ENCODE measurements around the gene TTC28. TPM values are rescaled to one million over a fixed set of nuclear protein-coding genes. Genes with fewer than 3 reads are reported as not detected.

The TTC28 gene
- total RNA-seq, 1 donor from 2014 or later: 46.2 TPM

DNA sequence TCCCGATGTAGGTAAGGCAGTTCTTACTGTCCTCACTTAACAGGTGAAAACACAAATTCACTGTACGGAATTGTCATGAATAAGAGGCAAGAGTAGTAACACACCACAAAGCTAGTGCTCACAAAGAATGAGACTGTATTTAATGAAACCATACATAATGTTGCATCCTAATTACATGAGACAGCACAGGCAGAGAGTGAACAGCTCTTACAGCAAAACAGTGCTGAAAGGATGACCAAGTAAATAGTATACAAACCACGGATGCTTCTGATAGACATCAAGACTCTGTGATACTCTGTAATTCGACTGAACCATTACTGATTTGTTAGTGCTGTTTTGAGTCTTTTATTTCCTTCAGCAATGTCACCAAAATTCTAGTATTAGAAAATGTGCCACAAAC lies 282.3 kb downstream of the TTC28 start:
- peaks cover 7% of the 10 kb centered on the region for H3K79me2 ChIP-seq (ENCODE audit: low read depth)
- DNase-seq (ENCODE audit: low spot score): no peak
- no peak for TF ChIP-seq EZH2 (IDR thresholded peaks at IDR 0.05)
- TF ChIP-seq, protein P1, sequence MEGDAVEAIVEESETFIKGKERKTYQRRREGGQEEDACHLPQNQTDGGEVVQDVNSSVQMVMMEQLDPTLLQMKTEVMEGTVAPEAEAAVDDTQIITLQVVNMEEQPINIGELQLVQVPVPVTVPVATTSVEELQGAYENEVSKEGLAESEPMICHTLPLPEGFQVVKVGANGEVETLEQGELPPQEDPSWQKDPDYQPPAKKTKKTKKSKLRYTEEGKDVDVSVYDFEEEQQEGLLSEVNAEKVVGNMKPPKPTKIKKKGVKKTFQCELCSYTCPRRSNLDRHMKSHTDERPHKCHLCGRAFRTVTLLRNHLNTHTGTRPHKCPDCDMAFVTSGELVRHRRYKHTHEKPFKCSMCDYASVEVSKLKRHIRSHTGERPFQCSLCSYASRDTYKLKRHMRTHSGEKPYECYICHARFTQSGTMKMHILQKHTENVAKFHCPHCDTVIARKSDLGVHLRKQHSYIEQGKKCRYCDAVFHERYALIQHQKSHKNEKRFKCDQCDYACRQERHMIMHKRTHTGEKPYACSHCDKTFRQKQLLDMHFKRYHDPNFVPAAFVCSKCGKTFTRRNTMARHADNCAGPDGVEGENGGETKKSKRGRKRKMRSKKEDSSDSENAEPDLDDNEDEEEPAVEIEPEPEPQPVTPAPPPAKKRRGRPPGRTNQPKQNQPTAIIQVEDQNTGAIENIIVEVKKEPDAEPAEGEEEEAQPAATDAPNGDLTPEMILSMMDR (IDR thresholded peaks at IDR 0.05): no peak
- H3K4me3 Mint-ChIP-seq: no peak overlapping the region
- no peak overlapping the region for H3K9ac ChIP-seq
- H3K27me3 ChIP-seq: no peaks in the 10 kb centered on the region
- H3K4me2 ChIP-seq: no peak overlapping the region
- H3K36me3 Mint-ChIP-seq: peaks cover 14% of the 10 kb centered on the region
- no peak overlapping the region for H2AFZ ChIP-seq (replicated peaks)
- H3K27ac ChIP-seq: no peak overlapping the region
- H3K4me3 ChIP-seq: no peak overlapping the region
- H3K9me3 Mint-ChIP-seq: peaks cover 17% of the 10 kb centered on the region
- H4K20me1 ChIP-seq (ENCODE audit: low read depth): no peaks in the 10 kb centered on the region
- H3K9me3 ChIP-seq (ENCODE audit: low read depth): no peaks in the 10 kb centered on the region
- H3K4me1 ChIP-seq: peaks cover 10% of the 10 kb centered on the region
- no peaks in the 10 kb centered on the region for H3K27me3 Mint-ChIP-seq (ENCODE audit: insufficient read depth, low read depth)
- peak overlapping the region; percentile 9 for H3K27ac Mint-ChIP-seq
- H3K4me1 Mint-ChIP-seq: peaks cover 34% of the 10 kb centered on the region
- H3K36me3 ChIP-seq: no peaks in the 10 kb centered on the region
- no peaks in the 10 kb centered on the region for H3F3A ChIP-seq (ENCODE audit: low read depth)

DNA sequence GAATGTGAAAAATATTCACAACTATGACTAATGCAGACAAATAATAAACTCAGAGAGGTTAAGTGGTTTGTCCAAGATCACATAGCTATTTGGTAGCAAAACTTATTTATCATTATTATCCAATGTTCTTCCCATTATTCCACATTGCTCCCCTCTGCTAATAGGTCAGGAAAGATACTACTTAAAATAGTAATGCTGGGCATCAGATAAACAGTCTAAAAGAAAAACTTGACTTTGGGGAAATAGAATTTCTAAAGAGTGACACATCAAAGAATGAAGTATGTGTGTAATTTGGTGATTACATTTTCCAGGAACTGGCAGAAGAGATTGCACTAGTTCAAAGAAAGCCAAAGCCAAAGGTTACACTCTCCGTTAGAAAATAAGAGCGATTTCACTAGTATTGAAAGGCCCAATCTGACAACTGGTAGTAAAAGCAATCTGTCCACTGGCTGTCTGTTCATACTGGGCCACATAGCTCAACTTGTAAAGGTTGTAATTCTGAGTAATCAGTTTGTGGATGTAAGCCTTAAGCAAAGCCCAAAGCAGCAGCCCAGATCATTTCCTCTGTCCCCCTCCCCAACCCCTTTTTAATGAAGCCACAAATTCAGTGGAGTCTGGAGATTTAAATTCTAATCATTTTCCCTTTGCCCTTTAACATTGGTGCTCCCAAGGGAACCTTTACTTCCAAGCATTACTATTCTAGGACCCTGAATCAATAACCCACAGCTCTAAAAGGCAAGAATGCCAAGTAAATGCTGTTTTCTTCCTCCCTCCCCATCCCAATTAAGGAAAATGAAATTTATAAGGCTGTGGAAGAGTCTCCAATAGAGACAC lies 283.5 kb downstream of the TTC28 start:
- Mint-ChIP-seq H3K4me3 (no peak overlapping the region), H3K36me3 (peaks cover 17% of the 10 kb centered on the region), H3K9me3 (peaks cover 21% of the 10 kb centered on the region), H3K27me3 (ENCODE audit: insufficient read depth, low read depth) (no peaks in the 10 kb centered on the region), H3K27ac (peak overlapping the region; percentile 81), H3K4me1 (peaks cover 31% of the 10 kb centered on the region)
- Histone ChIP-seq H3K4me1 (no peaks in the 10 kb centered on the region), H3K9me3 (ENCODE audit: low read depth) (no peaks in the 10 kb centered on the region), H3K9ac (no peak overlapping the region), H3K4me3 (no peak overlapping the region), H2AFZ (replicated peaks) (no peak overlapping the region), H3K27me3 (no peaks in the 10 kb centered on the region), H3F3A (ENCODE audit: low read depth) (no peaks in the 10 kb centered on the region), H3K79me2 (ENCODE audit: low read depth) (peaks cover 7% of the 10 kb centered on the region), H3K36me3 (no peaks in the 10 kb centered on the region), H3K27ac (no peak overlapping the region), H4K20me1 (ENCODE audit: low read depth) (no peaks in the 10 kb centered on the region), H3K4me2 (no peak overlapping the region)
- no peak for TF ChIP-seq EZH2phosphoT487 (IDR thresholded peaks at IDR 0.05)
- TF ChIP-seq, protein P1 (IDR thresholded peaks at IDR 0.05): no peak
- no peak for TF ChIP-seq EZH2 (IDR thresholded peaks at IDR 0.05)
- DNase-seq (ENCODE audit: low spot score): no peak

DNA sequence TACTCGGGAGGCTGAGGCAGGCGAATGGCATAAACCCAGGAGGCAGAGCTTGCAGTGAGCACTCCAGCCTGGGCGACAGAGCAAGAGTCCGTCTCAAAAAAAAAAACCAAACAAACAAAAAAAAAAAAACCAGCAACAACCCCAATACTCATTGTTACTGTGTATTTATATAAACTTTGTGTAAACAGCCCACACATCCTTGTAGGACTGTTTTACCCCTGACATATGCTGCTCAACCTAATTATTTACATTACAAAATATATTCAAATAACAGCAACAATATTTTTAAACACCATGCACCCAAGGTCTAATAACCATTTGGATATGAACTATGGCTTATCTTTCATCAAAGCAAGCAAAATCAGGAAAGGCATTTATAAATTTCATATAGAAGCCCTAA lies 284.1 kb downstream of the TTC28 start:
- H3K9me3 ChIP-seq (ENCODE audit: low read depth): no peaks in the 10 kb centered on the region
- no peak overlapping the region for H3K4me3 Mint-ChIP-seq
- no peaks in the 10 kb centered on the region for H3F3A ChIP-seq (ENCODE audit: low read depth)
- H3K9ac ChIP-seq: no peak overlapping the region
- no peaks in the 10 kb centered on the region for H3K36me3 ChIP-seq
- peaks cover 17% of the 10 kb centered on the region for H3K36me3 Mint-ChIP-seq
- peaks cover 7% of the 10 kb centered on the region for H3K79me2 ChIP-seq (ENCODE audit: low read depth)
- H3K4me1 ChIP-seq: no peaks in the 10 kb centered on the region
- no peak overlapping the region for H3K4me2 ChIP-seq
- no peak for TF ChIP-seq EZH2phosphoT487 (IDR thresholded peaks at IDR 0.05)
- no peak for TF ChIP-seq EZH2 (IDR thresholded peaks at IDR 0.05)
- TF ChIP-seq, protein P1 (IDR thresholded peaks at IDR 0.05): no peak
- no peaks in the 10 kb centered on the region for H4K20me1 ChIP-seq (ENCODE audit: low read depth)
- no peak overlapping the region for H3K27ac ChIP-seq
- peaks cover 21% of the 10 kb centered on the region for H3K9me3 Mint-ChIP-seq
- H3K27me3 Mint-ChIP-seq (ENCODE audit: insufficient read depth, low read depth): no peaks in the 10 kb centered on the region
- DNase-seq (ENCODE audit: low spot score): no peak
- H3K4me1 Mint-ChIP-seq: peaks cover 28% of the 10 kb centered on the region
- H3K4me3 ChIP-seq: no peak overlapping the region
- H3K27me3 ChIP-seq: no peaks in the 10 kb centered on the region
- no peak overlapping the region for H3K27ac Mint-ChIP-seq
- no peak overlapping the region for H2AFZ ChIP-seq (replicated peaks)
